GM21528 (cell line): ENCODE measurements around the gene FUT7.

Source experiments
- ATAC-seq: cut with Tn5 transposase; IDR thresholded peaks from one replicate; pipeline ENCODE4 v1.9.1; 2021; ENCODE audit warnings: mild to moderate bottlenecking, moderate library complexity; ENCODE audit not compliant: unreplicated experiment, low FRiP score

FUT7 gene, protein sequence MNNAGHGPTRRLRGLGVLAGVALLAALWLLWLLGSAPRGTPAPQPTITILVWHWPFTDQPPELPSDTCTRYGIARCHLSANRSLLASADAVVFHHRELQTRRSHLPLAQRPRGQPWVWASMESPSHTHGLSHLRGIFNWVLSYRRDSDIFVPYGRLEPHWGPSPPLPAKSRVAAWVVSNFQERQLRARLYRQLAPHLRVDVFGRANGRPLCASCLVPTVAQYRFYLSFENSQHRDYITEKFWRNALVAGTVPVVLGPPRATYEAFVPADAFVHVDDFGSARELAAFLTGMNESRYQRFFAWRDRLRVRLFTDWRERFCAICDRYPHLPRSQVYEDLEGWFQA

DNA sequence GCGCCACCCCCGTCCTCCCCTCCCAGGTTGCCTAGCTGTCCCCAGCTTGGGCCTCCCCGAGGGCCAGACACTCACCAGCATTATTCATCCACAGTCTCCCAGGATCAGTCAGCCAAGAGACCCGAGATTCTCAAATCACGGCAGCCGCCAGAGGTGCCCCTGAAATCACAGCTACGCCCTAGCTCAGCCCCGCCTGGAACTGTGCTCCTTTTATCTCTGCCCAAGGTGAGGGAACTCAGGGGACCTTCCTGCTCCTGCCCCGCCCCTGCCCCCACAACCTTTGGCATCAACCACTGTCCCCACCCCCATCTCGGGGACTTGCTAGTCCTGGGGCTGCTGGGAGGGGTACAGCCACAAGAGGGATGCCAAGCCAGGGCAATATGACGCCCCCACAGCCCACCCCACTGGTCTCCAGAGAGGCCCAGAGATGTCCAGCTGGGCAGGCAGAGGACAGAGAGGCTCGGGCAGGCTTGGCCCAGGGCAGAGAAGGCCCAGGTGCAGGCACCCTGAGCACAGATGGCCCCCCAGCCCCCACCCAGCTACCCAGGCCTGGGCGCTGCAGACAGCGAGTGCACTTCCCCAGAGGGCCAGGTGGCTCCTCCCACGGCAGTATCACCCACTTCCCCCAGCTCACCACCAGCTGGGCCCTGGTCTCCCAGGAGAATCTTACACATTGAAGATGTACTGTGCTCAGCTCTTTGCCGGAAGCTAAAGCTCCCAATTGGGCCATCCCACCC, at the start of gene FUT7:
Gene FUT7 (minus strand): TSS at position 185 of the 737 bp plus-strand sequence. CDS start 97 bp downstream, at position 88.
- no peak for ATAC-seq

DNA sequence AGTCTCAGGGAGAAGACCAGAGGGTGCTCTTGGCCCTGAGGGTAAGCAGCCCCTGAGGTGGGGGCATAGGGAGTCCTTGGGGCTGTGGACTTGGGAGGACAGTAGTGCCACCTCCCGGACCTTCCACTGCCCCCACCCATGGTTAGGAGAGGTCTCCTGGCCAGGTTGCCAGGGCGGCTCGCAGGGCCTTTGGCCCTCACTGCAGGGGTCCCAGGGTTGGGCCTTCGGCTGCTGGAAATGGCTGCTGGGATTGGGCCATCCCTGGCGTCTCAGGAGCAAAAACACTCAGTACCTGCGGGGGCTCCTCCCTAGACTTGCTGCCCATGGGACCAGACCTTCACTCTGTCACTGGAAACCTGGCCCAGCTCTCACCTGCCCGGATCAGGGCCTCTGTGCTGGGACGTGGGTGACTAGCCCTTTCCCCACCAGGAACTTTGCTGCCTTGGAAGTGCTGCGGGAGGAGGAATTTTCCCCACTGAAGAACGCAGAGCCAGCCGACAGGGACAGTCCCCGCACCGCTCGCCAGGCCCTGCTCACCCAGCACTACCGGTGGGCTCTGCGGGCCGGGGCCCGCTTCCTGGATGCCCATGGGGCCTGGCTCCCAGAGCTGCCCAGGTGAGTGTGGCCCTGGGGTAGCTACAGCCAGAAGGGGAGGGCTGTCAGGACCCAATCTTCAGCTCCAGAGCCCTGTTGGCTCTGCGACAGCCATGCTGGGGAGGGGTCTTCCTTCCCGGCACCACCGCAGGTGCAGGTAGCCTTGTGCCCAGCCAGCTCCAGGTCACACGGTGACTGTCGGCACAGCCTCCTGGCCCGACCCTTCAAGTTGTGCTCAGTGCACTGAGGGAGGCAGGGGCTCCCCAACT, 48.6 kb upstream of the FUT7 start:
- no peak for ATAC-seq

DNA sequence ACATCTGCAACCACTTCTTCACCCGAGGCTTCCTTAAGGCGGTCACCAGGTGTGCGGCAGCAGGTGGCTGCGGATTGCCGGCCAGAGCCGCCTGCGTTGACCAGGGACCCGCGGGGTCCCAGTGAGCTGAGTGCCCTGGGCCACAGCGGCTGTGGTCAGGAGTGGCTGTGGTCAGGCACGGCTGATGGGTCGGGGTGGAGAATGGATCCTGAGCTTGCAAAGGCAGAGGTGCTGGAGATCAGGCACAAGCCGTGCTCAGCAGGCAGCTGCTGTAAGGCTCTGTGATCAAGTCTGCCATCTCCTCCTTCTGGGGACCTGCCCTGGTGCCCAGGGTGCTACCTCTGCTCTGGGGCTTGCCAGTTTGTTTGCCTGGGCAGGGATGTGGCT, 47.5 kb upstream of the FUT7 start:
- no peak for ATAC-seq

DNA sequence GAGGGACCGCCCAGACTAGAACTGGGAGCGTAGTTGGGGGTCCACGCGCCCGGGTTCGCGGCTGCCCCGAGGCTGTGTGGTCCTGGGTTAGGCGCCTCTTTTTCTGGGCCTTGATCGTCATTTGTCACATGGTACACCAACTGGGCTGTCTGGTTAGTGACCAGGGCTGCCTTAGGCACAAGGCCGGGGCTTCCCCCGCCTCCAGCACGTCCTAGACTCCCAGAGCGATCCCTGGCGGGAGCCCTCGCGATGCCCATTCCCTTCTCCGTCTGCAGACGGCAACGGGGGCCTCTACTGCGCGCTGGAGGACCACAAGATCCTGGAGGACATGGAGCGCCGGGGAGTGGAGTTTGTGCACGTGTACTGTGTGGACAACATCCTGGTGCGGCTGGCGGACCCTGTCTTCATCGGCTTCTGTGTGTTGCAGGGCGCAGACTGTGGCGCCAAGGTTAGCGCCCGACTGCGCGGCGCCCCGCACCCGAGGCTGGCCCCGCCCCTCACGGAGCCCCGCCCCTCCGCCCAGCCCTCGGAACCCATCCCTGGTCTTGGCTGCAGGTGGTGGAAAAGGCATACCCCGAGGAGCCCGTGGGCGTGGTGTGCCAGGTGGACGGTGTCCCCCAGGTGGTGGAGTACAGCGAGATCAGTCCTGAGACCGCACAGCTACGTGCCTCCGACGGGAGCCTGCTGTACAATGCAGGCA, 47.0 kb upstream of the FUT7 start:
- ATAC-seq, result no peak

DNA sequence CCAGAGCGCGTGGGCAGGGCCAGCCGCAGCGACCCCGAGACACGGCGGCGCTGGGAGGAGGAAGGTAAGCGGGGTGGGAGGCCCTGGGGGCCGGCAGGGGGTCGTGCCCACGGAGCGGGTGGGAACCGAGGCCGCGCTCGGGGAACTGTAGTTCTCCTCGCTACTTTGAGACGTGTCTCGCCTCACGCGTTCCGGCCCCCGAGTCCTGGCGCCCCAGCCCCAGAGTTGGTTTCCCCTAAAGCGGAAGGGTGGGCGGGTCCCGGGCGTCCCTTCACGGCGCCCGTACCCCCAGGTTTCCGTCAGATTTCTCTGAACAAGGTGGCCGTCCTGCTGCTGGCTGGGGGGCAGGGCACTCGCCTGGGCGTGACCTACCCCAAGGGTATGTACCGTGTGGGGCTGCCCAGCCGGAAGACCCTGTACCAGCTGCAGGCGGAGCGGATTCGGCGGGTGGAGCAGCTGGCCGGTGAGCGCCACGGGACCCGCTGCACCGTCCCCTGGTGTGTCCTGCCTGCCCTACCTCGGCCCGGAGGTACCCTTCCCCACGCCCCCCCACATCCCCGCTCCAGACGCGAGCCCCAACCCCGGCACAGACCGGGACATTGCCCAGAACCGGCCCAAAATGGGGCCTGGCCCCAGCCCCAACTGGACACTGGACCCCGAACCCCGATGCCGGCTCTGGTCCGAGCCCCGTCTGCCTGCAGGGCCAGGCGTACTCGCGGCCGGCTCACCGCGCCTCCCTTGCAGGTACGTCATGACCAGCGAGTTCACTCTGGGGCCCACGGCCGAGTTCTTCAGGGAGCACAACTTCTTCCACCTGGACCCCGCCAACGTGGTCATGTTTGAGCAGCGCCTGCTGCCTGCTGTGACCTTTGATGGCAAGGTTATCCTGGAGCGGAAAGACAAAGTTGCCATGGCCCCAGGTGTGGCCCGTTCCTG, 46.1 kb upstream of the FUT7 start:
- no peak for ATAC-seq

DNA sequence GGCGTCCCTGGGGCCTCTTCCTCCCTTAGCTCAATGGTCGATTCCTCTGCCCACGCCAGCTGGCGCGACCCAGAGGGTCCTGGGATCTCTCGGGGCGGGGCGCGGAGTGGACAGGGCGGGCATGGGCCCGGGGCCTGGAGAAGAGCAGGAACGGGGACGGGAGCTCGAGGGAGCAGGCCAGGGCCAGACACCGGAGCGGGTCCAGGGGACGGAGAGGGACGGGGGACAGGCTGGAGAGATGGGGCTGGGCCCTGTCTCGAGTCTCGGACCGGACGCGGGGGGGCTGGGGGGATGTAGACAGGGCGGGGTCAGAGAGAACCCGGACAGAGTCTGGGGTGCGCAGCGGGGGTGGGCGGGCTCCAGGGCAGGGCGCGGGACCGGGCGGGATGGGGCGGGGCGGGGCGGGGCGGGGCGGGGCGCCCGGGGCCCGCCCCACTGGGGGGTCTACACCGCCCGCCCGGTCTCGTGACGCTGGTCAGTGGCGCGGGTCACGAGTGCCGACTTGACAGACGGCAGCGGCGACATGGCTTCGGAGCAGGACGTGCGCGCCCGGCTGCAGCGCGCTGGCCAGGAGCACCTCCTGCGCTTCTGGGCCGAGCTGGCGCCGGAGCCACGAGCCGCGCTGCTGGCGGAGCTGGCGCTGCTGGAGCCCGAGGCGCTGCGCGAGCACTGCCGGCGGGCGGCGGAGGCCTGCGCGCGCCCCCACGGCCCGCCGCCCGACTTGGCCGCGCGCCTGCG, 45.3 kb upstream of the FUT7 start, which contains the start of gene UAP1L1:
Gene UAP1L1 (plus strand): TSS at position 508 of the 738 bp plus-strand sequence. CDS start 16 bp downstream, at position 524.
- ATAC-seq, result no peak

DNA sequence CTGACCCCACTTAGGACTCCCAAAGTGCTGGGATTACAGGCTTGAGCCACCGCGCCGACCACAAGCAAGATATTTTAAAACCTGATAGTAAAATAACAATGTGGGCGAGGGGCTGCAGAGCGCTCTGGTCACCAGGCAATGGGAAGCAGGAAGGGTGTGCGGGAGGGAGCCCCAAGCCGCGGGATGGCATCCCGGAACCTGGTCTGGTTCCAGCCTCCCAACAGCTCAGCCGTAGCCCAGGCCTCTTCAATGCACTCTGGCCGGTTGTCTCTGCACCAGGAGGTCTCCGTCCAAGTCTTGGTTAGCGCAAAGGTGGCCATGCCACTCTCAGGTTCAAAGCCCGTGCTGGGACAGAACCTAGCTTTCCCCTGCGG, 44.7 kb upstream of the FUT7 start:
- ATAC-seq, result no peak

DNA sequence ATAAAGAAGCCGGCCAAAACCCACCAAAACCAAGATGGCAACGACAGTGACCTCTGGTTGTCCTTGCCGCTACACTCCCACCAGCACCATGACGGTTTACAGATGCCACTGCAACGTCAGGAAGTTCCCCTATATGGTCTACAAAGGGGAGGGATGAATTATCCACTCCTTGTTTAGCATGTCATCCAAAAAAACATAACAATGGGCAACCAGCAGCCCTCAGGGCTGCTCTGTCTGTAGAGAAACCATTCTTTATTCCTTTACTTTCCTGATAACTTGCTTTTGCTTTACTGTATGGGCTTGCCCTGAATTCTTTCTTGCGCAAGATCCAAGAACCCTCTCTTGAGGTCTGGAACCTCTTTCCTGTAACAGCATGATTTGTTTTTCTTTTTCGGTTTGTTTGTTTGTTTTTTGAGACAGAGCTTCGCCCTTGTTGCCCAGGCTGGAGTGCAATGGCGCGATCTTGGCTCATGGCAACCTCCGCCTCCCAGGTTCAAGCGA, 43.4 kb upstream of the FUT7 start:
- no peak for ATAC-seq

DNA sequence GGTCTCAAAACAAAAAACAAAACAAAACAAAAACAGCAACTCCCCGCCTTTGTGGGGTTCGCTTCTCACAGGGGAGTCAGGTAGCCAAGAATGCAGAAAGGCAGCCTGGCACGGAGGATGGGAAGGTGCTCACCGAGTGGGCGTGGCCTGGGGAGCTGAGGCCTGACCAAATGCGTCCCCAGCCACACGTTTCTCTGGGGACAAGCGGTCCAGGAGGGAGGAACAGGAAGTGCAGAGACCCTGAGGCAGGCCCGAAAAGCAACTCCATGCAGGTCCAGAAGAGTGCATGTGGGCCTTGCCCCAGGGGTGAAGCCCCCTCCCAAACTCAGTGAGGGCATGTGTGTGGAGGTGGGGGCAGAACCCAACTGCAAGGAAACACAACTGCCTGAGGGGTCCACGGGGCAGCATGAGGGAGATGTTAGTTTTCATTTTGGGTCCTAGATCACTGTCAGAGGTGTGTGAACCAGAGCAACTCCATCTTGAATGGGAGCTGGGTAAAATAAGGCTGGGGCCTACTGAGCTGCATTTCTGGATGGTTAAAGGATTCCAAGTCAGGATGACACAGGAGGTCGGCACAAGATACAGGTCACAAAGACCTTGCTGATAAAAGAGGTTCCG, 42.9 kb upstream of the FUT7 start:
- ATAC-seq, result no peak

DNA sequence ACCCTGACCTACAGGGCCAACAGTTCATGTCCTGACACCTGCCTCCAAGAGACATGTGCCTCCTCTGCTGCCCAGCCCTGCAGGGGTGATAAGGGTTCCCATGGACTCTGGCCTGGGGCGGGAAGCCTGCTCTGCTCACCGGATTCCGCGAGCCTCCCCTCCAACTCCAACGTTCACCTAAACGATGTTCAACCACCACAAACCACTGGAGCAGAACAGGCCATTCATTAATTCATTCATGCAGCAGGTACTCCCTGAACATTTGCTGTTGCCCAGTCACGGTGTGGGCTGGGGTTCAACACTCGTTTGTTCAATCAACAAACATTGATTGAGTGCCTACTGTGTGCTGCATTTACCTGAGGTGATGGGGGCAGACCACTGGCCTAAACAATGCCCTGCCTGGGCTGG, 42.1 kb upstream of the FUT7 start:
- ATAC-seq, result no peak

DNA sequence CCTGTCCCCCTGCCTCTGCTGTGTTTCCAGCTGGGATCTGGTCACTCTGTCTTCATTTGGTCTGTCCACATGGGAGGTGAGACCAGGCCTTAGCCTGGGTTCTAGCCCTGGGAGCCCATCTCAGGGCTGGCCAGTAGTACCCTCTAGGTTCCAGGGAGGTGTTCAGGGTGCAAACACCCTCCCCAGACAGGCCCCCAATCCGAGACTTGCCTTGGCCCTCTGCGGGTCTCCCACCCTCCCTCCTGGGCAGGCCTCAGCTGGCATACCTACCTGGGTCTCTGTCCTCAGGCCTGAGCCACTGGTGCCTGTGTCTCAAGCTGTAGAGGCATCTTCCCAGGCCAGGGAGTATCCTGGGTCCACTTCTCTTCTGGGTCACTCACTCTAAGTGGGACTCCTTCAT, 39.4 kb upstream of the FUT7 start:
- no peak for ATAC-seq

DNA sequence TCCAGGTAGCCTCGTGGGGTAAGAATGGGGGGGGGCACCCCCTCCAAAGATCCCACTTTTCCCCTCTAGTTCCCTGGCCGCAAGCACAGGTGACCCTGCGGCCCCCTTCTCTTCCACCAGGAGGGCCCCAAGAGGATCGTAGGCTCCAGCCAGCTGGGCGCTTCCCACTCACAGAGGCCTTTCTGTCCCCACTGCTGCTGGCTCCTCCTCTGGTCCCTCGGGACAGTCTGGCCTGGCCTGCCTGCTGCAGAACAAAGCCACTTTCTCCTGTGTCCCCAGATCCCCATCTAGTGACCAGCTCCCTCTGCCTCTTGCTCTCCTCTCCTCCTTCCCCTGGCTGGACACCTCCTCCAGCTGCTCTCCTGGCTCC, 39.0 kb upstream of the FUT7 start:
- ATAC-seq, result no peak

DNA sequence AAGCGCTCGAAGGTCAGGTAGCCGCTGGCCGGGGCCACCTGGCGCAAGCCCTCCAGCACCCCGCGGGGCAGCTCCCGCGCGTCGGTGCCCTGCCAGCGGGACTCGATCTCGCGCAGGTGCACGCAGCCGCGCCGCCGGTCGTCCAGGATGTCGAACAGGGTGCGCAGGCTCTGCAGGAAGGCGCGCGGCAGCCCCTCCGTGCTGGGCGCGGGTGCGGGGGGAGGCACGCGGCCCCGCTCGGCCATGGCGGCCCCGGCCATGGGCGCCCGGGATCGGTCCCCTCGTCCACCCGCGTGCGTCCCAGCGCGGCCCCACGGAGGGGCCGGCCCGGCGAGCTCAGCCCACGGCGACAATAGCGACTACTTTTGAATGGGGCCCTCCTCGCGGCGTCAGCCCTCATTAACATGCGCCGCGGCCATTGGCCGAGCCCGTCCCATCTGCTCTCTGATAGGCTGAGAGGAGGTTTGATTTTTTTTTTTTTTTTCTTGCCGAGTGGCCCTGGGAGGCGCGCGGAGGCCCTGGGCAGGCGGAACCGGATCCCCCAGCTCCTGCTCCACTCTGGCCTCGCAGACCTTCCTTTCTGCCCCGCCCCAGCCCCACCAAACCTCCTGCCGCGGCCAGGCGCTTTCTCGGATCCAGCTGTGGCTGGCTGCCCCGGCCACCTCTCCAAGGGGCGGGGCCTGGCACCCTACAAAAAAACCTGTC, 38.5 kb upstream of the FUT7 start, which contains the start of gene SAPCD2:
Gene SAPCD2 (minus strand): TSS at position 357 of the 705 bp plus-strand sequence. CDS start 97 bp downstream, at position 260.
- peak; percentile 64 for ATAC-seq

DNA sequence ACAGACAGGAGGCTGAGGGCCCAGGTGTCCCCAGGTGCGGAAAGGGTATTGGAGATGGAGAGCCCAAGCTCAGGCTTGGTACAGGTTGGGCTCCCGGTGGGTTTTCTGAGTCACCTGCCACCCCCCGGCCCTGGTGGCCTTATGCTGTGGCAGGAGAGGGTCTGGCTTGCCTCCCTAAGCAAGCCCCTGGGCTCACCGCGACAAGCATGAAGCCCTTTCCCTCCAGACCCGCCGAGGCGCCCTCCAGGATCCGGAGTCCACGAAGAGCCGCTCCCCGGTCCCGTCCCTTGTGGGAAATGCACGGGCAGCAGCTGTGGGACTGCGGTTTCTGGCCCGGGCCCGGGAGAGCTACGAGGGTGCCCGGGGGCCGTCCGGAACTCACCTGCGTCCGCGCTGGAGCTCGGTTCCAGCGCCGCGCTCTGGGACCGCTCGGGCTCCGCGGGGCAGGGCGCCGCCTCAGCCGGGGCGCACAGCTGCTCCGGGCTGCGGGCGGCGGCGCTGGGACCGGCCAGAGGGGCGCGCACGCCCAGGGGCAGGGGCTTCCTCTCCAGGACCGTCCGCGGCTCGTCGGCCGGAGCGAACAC, 37.7 kb upstream of the FUT7 start:
- no peak for ATAC-seq

DNA sequence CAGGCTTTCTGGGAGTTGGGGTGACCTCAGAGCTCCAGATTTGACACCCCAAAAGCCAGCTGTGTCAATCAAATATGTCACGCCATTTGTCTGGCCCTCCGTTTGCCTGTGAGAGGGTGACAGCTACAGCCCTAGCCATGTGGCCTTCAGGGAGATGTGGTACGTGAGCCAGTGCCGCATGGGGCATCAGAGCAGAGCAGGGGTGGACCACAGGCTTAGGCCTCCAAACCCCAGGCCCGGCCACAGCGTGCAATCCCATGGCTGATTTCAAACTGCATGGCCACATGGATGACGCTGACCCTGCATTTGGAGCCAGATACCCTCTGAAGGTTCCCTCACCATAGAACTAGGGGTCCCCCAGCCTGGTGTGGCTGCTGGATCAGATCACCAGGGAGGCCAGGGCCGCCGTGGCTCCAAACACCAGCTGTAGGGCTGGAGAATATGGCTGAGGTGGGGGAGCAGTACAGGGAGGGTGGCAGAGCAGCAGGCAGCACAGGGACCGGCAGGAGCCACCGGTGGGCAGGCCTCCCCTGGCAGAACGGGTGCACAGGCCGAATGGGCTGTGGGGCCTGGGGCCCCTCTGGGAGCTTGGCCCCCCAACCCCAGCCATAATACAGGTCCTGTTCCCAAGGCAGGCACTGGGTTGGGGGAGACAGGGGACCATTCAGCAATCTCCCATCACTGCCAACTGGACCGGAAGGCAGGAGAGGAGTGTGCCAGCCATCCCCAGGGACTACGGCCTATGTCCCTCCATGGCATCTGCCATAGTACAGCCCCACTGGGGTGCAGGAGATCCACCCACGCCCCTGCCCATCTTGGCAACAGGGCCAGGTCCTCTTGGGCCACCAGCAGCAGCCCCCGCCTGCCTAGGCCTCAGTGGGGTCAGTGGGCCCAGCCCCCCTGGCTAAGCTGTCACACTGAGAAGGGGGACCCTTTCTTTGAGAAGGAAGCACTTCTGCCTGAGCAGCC, 36.9 kb upstream of the FUT7 start:
- ATAC-seq, result no peak
